ENCODE results near the gene STK32C. TPM values are rescaled to one million over a fixed set of nuclear protein-coding genes. Genes with fewer than 3 reads are reported as not detected.

STK32C gene
- total RNA-seq, 2 donors from 2014 or later = 2.6 to 3.7 TPM

GRCh38 chr10:132294561-132295318 lies 13.0 kb downstream of the STK32C start:
- TF ChIP-seq CTCF (IDR thresholded peaks at IDR 0.05) = no peak
- Histone ChIP-seq H3K36me3 (no peaks in the 10 kb centered on the region), H3K27me3 (no peaks in the 10 kb centered on the region), H3K9me3 (no peaks in the 10 kb centered on the region), H3K27ac (no peak overlapping the region), H3K4me1 (peaks cover 0 to 8% of the 10 kb centered on the region in 2 donors), H3K4me3 (no peak overlapping the region)
- DNase-seq (ENCODE audit: low spot score) = no peak

GRCh38 chr10:132293813-132294520 lies 13.8 kb downstream of the STK32C start:
- no peak overlapping the region for H3K27ac ChIP-seq
- no peak for DNase-seq (ENCODE audit: low spot score)
- no peaks in the 10 kb centered on the region for H3K27me3 ChIP-seq
- no peaks in the 10 kb centered on the region for H3K36me3 ChIP-seq
- H3K4me1 ChIP-seq = peaks cover 0 to 8% of the 10 kb centered on the region in 2 donors
- peaks cover 0 to 8% of the 10 kb centered on the region in 2 donors for H3K9me3 ChIP-seq
- no peak overlapping the region for H3K4me3 ChIP-seq
- TF ChIP-seq CTCF (IDR thresholded peaks at IDR 0.05) = no peak

GRCh38 chr10:132293201-132293812 lies 14.4 kb downstream of the STK32C start:
- no peaks in the 10 kb centered on the region for H3K36me3 ChIP-seq
- H3K4me1 ChIP-seq = peaks cover 0 to 8% of the 10 kb centered on the region in 2 donors
- no peak for DNase-seq (ENCODE audit: low spot score)
- TF ChIP-seq CTCF (IDR thresholded peaks at IDR 0.05) = no peak
- H3K9me3 ChIP-seq = peaks cover 0 to 14% of the 10 kb centered on the region in 2 donors
- H3K4me3 ChIP-seq = no peak overlapping the region
- no peaks in the 10 kb centered on the region for H3K27me3 ChIP-seq
- no peak overlapping the region for H3K27ac ChIP-seq

GRCh38 chr10:132292287-132293200 lies 15.2 kb downstream of the STK32C start:
- Histone ChIP-seq H3K9me3 (peaks cover 0 to 20% of the 10 kb centered on the region in 2 donors), H3K27ac (no peak overlapping the region), H3K36me3 (no peaks in the 10 kb centered on the region), H3K27me3 (no peaks in the 10 kb centered on the region), H3K4me1 (peaks cover 0 to 8% of the 10 kb centered on the region in 2 donors), H3K4me3 (no peak overlapping the region)
- no peak for TF ChIP-seq CTCF (IDR thresholded peaks at IDR 0.05)
- DNase-seq (ENCODE audit: low spot score) = no peak

GRCh38 chr10:132291826-132292225 lies 15.9 kb downstream of the STK32C start:
- H3K9me3 ChIP-seq = peaks cover 0 to 20% of the 10 kb centered on the region in 2 donors
- no peak overlapping the region for H3K27ac ChIP-seq
- peaks cover 0 to 8% of the 10 kb centered on the region in 2 donors for H3K4me1 ChIP-seq
- H3K27me3 ChIP-seq = no peaks in the 10 kb centered on the region
- no peaks in the 10 kb centered on the region for H3K36me3 ChIP-seq
- no peak overlapping the region for H3K4me3 ChIP-seq
- DNase-seq (ENCODE audit: low spot score) = no peak
- no peak for TF ChIP-seq CTCF (IDR thresholded peaks at IDR 0.05)
